ENCODE results near the gene ARL5B.

GRCh38 chr10:18664841-18665478 lies 5.7 kb downstream of the ARL5B start:
- TF ChIP-seq CTCF (IDR thresholded peaks at IDR 0.05) (no peak), POLR2A (IDR thresholded peaks at IDR 0.05) (no peak)

Measured in testis (tissue), 2 donors.